NCI-H2171 treated with DMSO at 0.1 percent for 48 hours (cell line): Measurements from ENCODE around the gene CACFD1.

Experiments used
- DNase-seq: peaks from one replicate; lab custom pipeline; 2025; lab: John Stamatoyannopoulos, UW

The CACFD1 gene

DNA sequence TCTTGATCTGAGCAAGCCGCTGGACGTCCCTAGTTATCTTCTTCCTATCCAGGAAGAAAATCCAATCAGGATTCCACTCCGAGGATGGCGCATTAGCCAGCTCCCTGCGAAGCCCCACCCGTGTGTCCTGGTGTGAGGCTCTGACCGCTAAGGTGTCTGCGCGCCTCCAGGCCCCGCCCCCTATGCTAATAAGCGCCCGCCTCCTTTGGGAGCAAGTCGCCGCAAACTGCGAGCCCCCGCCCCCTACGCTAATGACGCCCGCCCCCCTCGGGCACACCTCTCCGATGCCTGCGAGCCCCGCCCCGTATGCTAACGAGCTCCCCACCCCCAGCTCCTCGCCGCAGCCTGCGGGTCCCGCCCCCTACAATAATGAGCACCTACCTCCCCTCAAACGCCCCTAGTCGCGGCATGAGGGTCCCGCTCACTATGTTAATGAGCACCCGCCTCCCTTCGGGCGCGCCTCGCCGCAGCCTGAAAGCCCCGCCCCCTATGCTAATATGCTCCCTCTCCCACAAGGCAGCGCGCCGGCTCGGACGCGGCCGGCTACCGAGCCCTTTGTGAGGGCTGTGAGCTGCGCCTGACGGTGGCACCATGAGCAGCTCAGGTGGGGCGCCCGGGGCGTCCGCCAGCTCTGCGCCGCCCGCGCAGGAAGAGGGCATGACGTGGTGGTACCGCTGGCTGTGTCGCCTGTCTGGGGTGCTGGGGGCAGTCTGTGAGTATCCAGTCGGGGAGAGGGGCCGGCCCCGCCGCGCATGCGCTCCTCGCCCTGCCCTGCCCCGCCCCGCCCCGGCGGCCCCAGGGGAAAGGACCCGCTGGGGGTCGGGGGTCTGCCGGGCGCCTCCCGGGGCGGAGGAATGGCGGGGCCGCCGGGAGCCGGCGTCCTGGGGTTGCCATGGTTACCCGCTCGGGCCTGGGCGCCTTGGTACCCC lies at the start of gene CACFD1:
Gene CACFD1, plus strand, starts transcription at position 503 of the 929 bp plus-strand sequence. Its CDS starts 89 bp downstream, at position 592.
- peak; percentile 99 for DNase-seq

DNA sequence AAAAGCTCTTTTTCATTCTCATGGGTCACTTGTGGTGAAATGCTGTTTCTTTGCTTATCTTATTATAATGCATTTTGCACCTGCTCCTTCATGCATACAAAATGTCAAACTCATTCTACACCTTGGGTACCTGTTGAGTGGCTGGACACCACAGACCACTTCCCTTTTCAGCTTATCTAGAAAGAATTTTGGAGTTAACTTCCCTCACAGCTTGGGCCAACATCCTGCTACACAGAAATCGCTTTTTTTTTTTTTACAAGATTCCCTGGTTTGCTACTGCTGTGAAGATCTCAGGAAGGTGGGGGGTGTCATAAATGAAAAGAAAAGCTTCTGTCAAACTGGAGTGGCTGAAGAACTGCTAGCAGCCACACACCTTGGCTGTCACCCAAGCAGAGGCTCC lies 44.6 kb upstream of the CACFD1 start:
- no peak for DNase-seq

DNA sequence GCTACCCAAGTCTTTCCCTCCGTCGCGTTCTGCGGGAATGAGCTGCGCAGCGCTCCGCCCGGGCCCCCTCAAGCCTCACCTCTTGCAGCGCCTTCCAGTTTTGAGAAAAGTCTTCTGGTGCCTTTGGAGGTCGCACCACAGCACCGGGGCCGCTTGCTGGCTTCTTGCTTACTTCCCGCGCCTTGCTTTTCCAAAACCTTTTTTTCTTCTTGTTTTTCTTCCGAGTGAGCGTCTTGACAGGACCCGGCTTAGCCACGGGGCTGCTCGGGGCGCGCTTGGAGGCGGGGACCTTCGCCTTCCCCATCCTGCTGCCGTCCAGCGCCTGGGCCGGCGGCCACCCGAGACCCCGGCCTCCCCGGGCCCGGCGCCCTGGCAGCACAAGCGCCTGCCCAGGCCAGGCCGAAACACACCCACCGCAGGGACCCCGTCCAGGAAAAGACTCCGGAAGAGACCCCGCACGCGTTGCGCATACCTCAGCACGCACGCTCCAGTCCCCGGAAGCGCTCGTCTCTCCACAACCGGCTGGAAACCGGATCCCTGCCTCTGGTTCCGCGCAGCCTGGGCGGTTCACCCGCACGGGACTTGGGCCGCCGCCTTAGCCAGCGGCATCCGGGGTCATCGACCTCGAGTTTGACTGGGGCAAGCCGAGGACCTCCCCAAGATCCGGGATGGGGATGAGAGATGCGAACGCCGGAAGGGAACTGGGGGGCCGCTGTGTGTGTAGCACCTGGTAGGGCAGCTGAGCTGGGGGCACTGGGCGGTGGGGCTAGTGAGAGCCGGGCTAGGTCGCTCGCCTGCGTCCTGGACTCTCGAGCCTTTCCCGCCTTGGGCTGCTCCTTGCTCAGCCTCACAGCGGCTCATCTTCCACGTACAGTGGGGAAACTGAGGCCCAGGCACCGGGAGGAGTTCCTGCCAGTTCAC lies 42.0 kb upstream of the CACFD1 start, which contains the start of gene REXO4:
Gene REXO4, minus strand, starts transcription at position 470 of the 921 bp plus-strand sequence. Its CDS starts 166 bp downstream, at position 304.
- peak; percentile 95 for DNase-seq

DNA sequence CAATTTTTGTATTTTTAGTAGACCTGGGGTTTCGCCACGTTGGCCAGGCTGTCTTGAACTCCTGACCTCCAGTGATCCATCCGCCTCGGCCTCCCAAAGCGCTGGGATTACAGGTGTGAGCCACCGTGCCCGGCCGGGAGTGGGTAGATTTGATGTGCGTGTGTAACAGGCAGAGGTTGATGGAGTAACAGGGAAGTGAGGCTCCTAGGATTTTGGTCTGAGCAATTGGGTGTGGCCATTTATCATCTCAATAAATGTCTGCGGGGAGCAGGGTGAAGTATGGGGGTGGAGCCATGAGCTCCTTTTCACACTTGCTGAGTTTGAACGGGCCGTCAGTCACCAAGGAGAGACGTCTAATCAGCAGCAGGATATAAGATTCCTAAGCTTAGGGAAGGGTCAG lies 40.8 kb upstream of the CACFD1 start:
- DNase-seq, result no peak

DNA sequence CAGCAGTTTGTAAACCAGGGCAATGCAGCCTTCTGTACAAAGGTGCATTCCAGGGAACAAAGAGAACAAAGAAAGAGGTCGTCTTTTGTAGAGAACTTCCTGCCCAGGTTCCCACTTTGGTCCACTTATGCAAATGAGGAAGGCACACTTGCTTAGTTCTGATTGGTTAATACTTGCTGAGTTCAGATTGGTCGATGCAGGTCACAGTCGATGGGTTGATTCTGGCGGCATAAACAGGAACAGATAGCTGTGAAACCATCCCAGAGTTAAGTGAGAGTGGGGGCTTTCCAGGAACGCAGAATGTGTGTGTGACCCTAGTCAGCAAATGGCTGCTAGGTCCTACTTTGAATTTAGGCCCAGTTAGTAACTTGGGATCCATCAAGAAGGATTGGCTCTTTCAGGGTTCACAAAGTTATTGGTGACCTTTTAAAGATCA lies 39.4 kb upstream of the CACFD1 start:
- no peak for DNase-seq

DNA sequence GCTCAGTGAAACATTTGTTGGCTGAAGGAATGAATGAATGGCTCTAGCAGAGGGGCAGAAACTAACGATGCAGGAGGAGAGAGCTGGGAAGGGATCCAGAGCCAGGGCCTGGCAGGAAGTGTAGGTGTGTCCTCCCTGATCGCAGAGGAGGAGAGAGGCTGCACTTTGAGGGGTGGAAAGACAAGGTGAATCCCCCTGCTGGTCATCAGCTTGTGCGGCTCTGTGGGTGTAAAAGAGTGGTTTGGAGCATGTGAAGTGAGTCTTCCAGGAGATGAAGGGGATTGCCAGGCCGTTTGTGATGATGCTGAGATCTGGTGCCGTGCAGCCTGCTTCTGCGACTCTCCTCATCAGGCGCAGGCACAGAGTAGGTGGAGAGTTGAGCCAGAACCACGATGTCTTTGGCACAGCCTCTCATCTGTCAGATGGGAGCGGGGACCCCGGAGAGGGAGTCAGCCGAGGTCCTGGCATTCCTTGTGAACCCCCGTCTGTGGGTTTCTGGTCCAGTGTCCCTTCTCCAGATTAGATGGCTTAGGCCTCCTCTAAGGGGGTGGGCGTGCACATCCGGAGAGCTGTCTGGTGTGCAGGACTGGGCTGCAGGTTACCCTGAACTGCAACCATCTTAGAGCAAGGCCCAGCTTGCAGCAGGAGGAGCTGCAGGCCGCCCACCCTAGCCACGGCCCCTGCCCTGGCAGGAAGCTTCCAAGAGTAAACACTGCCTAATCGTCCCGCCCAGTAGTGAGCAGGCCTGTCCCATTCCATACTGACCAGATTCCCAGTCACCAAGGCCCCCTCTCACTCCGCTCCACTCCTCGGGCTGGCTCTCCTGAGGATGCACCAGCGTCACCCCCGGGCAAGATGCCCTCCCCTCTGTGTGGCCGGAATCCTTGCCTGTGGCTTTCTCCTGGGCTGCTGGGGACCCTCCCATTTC lies 37.9 kb upstream of the CACFD1 start, which contains the start of gene ADAMTS13:
Gene ADAMTS13, plus strand, starts transcription at position 753 of the 928 bp plus-strand sequence. Its CDS starts 77 bp downstream, at position 830.
- no peak for DNase-seq

DNA sequence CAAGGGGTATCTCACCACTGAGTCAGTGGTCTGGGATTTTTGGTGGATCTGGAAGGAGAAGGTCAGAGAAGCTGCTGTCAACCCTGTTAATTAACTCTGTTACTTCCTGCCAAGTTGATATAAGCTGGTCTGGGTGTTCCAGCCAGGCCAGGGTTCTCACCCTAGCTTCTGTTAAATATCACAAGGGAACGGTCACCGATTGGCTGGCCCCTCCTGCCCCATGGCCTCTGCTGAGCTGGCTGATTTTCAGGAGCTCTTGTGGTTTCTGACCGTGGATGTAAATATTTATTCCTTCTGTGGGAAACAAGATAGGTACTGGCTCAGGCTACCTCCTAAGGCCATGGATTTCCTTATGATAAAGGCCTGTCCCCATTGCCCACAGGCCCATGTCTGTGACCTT lies 36.6 kb upstream of the CACFD1 start:
- DNase-seq, result no peak

DNA sequence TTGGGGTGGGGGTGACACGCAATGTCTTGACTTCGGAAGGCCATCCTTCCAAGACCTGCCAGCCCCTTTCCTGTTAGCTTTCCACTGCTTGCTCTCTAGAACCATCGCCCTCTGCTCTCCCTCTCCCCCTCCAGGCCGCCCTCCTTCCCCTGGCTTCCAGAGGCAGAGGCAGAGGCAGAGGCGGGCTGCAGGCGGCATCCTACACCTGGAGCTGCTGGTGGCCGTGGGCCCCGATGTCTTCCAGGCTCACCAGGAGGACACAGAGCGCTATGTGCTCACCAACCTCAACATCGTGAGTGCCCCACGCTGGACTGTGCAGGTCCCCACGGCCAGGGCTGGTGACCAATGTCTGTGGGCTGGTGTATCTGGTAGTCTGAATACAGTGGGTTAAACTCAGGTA lies 35.6 kb upstream of the CACFD1 start:
- DNase-seq, result no peak

DNA sequence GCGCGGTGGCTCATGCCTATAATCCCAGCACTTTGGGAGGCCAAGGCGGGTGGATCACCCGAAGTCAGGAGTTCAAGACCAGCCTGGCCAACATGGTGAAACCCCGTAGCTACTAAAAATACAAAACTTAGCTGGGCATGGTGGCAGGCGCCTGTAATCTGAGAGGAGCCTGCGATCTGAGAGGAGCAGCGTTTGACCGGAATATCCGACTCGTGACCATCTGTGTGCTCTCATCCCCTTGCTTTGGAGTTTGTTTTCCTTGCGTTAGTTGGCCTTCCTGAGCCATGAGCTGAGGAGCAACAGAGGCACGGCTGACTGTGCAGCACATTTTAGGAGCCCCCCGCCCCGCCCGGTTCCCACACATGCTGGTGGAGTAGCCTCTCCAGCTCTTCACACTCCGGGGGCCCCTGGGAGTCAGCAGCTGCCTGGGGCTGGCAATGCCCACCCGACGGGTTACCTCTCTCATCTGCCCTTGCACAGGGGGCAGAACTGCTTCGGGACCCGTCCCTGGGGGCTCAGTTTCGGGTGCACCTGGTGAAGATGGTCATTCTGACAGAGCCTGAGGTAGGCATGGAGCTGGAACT lies 34.6 kb upstream of the CACFD1 start:
- DNase-seq, result no peak

DNA sequence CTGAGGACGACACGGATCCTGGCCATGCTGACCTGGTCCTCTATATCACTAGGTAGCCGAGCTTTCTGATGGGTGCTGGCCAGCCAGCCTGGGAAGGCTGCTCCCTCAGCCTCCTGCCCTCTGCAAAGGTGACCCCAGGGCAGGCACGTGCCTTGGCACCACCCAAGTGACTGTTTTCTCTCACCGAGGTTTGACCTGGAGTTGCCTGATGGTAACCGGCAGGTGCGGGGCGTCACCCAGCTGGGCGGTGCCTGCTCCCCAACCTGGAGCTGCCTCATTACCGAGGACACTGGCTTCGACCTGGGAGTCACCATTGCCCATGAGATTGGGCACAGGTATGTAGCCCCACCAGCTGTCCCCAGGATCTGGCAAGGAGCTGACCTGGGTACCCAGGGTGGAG lies 33.8 kb upstream of the CACFD1 start:
- DNase-seq, result no peak

DNA sequence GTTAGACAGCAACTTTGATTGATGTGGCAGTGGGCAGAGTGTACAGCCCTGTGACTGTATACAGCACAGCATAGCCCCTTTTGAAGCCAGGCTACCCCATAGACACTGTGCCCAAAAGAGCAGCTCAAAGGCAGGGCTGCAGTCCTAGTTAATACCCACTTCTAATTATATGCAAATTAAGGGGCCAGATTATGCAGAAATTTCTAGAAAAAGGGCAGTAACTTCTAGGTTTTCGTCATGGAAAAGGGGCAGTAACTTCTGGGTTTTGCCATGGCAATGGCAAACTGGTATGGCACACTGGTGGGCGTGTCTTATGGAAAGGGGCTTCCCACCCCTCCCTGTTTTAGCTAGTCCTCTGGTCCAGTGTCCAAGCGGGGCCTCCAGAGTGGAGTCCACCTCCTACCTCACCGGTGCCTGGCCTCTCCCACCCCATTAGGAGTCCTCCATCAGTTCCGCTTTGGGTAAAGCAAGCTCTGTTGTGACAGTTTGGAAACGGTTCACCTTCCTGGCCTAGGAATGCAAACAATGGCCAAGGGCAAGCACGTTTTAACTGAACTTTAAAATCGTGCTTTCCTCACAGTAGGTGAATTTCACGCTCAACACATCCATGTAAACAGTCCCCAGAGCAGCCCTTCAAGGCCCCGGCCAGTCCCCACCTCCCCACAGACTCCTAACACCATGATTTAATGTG lies 32.0 kb upstream of the CACFD1 start:
- no peak for DNase-seq

DNA sequence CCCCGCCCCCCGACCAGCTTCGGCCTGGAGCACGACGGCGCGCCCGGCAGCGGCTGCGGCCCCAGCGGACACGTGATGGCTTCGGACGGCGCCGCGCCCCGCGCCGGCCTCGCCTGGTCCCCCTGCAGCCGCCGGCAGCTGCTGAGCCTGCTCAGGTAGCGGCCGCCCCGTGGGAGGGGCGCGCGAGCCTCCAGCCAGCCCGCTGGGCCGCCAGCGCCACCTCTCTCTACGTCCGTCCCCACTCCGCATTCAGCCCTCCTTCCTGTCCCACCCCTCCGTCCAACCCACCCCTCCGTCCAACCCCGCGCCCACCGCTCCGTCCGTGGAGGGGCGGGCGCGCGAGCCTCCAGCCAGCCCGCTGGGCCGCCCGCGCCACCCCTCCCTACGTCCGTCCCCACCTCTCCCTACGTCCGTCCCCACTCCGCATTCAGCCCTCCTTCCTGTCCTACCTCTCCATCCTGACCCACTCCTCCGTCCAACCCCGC lies 31.1 kb upstream of the CACFD1 start:
- DNase-seq, result no peak

DNA sequence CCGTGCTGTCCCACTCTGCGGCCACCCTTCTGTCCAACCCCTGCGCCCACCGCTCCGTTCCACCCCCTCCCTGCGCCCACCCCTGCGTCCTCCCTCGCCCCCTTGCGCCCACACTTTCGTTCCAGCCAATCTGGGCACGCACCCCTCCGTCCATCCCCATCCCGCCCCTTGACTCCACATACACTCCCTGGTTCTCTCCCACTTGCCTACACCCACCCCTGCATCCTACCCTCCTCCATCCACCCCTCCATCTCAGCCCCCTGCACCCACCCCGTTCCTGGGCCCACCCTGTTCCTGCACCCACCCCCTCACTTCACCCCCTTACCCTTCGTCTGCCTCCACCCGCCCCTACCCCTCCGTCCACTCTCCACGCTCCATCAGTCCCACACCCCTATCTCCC lies 30.6 kb upstream of the CACFD1 start:
- DNase-seq, result no peak

DNA sequence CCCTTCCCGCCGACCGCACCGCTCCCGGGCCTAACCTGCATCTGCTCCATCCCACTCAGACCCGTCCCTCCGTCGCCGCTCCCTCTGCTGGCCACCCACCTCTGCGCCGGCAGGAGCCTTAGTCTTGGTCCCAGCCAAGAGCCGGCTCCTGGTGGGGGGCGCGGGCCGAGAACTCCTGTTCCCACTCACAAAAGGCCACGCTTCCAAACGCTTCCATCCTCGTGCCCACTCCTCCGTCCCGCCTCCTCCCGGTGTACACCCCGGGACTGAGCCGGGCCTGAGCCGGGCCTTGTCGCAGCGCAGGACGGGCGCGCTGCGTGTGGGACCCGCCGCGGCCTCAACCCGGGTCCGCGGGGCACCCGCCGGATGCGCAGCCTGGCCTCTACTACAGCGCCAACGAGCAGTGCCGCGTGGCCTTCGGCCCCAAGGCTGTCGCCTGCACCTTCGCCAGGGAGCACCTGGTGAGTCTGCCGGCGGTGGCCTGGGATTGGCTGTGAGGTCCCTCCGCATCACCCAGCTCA lies 30.1 kb upstream of the CACFD1 start:
- DNase-seq, result no peak

DNA sequence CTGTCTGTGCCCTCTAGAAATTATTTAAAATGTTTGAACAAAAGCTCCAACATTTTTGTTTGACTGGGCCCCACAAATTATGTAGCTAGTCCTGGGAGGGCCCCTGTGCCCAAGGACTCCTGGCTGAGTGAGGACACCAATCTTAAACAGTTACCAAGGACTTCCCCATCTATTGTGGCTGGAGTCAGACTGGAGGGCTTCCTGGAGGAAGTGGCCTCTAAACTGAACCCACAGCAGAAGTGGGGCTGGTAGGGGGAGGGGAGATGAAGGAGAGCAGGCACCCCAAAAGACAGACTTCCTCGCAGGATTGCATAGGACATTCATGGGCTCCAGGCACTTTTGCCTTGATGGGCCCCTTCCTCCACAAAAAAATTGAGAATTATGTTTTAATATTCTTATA lies 29.5 kb upstream of the CACFD1 start:
- DNase-seq, result no peak

DNA sequence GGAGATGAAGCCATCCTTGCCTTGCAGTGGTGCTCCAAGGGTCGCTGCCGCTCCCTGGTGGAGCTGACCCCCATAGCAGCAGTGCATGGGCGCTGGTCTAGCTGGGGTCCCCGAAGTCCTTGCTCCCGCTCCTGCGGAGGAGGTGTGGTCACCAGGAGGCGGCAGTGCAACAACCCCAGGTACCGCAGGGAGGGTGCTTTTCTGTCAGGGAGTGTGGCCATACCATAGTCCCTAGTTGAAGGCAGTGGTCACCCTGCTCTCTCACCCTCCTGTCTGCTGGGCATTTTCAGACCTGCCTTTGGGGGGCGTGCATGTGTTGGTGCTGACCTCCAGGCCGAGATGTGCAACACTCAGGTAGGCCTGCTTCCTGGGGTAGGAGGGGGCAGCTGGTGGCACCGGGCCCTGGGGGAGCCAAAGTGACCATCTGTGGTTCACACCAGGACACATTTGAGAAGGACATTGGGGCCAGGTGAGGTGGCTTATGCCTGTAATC lies 26.4 kb upstream of the CACFD1 start:
- DNase-seq, result no peak

DNA sequence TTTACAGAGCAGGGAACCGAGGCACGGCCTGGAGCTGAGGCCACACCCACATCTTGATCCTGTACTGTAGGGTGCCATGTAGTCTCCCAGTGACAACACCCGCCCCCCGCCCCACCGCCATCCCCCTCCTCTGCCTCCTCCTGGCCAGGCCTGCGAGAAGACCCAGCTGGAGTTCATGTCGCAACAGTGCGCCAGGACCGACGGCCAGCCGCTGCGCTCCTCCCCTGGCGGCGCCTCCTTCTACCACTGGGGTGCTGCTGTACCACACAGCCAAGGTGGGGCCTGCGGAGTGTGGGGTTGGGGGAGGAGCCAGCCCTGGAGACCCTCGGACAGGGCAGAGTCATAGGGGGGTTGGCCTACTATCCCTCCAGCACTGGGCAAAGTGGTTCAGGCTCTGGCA lies 23.1 kb upstream of the CACFD1 start:
- DNase-seq, result no peak

DNA sequence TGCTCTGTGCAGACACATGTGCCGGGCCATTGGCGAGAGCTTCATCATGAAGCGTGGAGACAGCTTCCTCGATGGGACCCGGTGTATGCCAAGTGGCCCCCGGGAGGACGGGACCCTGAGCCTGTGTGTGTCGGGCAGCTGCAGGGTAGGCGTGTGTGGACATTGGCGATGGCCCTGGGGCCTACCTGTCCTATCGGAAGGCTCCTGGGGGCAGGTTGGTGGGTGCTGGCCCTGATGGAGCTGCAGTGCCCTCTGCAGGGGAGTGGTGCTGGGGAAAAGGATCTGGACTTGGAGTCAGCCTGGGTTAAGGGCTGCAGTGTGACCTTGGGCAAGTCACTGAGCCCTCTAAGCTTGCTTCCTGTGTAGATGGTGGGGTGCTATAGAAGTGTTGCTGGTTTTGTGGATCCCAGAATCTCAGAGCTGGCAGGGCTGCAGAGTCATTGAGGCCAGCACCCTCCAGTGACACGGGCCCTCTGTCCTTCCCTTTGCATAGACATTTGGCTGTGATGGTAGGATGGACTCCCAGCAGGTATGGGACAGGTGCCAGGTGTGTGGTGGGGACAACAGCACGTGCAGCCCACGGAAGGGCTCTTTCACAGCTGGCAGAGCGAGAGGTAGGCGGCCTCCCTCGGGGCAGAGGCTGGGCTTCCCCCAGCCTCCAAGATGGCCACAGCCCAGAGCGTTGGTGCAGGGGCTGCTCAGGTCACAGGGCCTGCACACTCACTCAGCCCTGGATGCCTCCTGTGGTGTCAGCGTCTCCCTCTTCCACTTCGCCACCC lies 21.8 kb upstream of the CACFD1 start:
- DNase-seq, result no peak

DNA sequence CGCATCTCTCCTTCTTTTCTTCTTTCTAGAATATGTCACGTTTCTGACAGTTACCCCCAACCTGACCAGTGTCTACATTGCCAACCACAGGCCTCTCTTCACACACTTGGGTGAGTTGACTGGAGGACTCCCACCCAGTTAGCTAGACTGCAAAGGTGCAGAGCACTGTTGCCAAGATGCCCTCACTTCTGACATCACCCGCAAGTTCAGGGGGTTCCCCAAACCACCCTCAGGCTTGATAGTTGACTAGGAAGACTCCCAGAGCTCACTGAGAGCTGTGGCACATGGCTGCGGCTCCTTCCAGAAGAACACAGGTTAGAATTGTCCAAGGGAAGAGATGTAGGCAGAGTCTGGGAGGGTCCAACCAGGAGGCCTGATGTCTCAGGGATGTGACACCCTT lies 20.4 kb upstream of the CACFD1 start:
- DNase-seq, result no peak
